IPS-15b (cell line): ENCODE results near the gene ITPA.

ENCODE experiments used
- H3K27me3 ChIP-seq: one replicate; pipeline ENCODE4 v1.6.1; 2013; ENCODE audit warnings: low read length; ENCODE audit not compliant: control insufficient read depth, insufficient read depth
- H3K36me3 ChIP-seq: one replicate; pipeline ENCODE4 v1.6.1; 2013; ENCODE audit warnings: low read length; ENCODE audit not compliant: control insufficient read depth, insufficient read depth
- H3K4me1 ChIP-seq: one replicate; pipeline ENCODE4 v1.6.1; 2013; ENCODE audit warnings: mild to moderate bottlenecking, low read length; ENCODE audit not compliant: control insufficient read depth, insufficient read depth
- H3K4me3 ChIP-seq: one replicate; pipeline ENCODE4 v1.5.1; 2013; ENCODE audit warnings: low read depth, low read length
- H3K9ac ChIP-seq: one replicate; pipeline ENCODE4 v1.6.1; 2013; ENCODE audit warnings: low read depth, mild to moderate bottlenecking, low read length
- H3K9me3 ChIP-seq: one replicate; pipeline ENCODE4 v1.6.1; 2013; ENCODE audit warnings: mild to moderate bottlenecking, low read length; ENCODE audit not compliant: control insufficient read depth, insufficient read depth

The ITPA gene

DNA sequence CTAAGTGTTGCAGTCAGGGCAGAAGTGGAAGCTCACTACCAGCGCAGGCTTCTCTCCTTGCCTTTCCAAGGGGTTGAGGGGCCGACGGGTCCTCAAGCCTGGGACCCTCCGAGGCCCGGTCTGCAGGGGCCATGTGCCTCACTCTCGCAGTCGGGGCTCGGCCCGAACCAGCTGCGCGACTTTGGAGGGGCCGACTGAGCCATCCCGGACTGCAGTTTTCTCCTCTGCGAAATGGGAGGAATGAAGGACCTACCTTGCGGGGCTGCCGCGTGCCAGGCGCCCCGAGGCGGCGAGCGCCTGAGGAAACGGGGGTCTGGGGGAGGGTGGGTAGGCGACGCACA is 41.6 kb upstream of the ITPA start:
- H3K4me1 ChIP-seq: peaks cover 23% of the 10 kb centered on the region
- H3K36me3 ChIP-seq: peaks cover 3% of the 10 kb centered on the region
- H3K27me3 ChIP-seq: peaks cover 9% of the 10 kb centered on the region
- no peaks in the 10 kb centered on the region for H3K9me3 ChIP-seq
- peak overlapping the region; percentile 39 for H3K4me3 ChIP-seq
- H3K9ac ChIP-seq: peak overlapping the region; percentile 50

DNA sequence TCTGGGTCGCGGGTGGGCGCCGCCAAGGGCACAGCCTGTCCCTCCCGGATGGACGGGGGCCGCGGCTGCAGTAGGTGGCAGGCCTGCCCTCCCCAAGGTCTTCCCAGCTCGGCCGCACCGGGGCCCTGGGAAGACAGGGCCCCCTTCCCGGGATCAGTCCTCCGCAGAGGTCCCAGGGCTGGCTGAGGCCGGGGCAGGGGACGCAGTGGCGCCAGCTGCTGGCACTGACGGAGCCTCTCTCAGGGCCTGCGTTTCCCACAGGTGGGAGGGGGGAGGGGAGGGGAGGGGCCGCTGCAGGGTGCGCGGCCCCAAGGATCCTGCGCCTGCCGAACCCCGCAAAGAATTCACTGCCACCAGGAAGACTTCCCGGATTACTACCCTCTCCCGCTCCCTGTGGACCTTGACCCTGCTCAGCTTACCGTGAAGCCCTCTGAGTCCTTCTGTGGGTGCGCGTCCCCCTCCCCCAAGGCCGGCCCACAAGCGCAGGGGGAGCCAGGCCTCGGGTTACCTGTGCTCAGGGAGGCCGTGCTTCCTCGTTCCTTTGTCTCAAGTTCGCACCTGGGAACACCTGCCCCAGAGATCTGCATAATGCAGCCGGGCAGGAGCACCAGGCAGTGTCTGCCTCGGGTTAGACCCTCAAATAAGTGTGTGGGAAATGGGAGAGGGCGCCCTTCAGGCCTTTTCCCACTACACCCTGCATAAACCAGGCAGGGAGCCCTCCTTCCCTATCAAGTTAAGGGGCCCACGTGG is 41.0 kb upstream of the ITPA start:
- peaks cover 23% of the 10 kb centered on the region for H3K4me1 ChIP-seq
- peak overlapping the region; percentile 50 for H3K9ac ChIP-seq
- H3K36me3 ChIP-seq: peaks cover 3% of the 10 kb centered on the region
- peaks cover 9% of the 10 kb centered on the region for H3K27me3 ChIP-seq
- no peaks in the 10 kb centered on the region for H3K9me3 ChIP-seq
- H3K4me3 ChIP-seq: peak overlapping the region; percentile 39

DNA sequence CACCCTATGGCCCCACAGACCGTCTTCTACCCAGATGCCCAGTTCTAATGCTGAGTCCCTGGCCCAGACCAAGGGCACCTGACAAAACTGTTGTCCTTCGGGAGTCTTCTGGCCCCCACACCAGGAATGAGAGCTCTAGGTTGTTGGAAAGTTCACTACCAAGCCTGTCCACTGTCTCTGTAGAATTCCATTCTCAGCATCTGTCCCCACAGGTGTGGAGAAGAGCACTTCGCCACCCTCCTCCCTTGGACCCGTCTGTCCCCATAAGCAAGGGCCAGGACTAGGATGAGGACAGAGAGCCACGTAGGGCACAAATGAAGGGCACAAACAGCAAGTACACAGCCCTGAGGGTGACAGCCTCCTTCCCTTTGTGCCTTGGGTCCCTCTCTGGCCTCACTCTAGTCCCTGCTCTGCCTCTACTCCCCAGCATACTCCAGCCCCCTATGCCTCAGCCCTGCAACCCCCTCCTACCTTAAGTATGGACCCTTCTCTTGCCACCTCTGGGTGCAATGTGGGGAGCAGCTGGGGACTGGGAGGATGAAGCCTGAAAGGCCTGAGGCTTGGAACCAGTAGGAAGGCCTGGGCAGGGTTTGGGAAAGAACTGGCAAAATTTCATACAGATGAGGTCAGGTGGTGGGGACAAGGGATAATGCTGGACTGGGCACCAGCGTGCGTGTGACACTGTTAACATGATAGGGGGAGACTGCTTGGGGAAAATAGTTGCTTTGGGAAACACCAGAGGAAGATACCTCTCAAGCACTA is 40.3 kb upstream of the ITPA start:
- no peaks in the 10 kb centered on the region for H3K9me3 ChIP-seq
- H3K9ac ChIP-seq: peak overlapping the region; percentile 9
- H3K27me3 ChIP-seq: peaks cover 9% of the 10 kb centered on the region
- peaks cover 23% of the 10 kb centered on the region for H3K4me1 ChIP-seq
- peak overlapping the region; percentile 39 for H3K4me3 ChIP-seq
- peaks cover 3% of the 10 kb centered on the region for H3K36me3 ChIP-seq

DNA sequence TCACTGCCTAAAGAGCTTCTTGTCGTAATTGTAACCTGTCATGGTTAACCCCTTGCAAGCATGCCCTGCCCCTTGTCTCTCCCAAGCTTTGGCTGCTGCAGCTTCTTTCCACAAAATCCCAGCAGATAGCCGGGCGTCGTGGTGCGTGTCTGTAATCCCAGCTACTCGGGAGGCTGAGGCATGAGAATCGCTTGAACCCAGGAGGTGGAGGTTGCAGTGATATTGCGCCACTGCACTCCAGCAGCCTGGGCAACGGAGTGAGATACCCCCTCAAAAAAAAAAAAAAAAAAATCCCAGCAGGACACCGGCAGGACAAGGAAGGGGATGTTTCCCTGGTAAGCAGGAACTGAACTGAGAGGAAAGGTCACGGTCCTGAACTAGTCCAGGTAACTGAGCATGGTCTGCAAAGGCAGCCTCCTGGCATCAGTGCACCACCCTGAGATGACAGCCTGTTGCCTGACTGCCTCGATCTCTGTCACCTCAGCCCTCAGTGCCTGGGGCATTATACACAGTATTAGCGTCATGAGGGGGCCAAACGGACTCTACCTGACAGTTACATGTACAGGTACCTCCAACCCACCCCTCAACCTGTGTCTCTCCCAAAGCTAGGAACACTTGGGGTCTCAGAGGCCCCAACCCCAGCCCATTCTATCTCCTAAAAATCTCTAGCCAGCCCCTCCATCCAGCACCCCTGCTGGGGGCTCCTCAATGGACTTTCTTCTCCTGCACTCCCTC is 37.7 kb upstream of the ITPA start:
- H3K27me3 ChIP-seq: peaks cover 9% of the 10 kb centered on the region

DNA sequence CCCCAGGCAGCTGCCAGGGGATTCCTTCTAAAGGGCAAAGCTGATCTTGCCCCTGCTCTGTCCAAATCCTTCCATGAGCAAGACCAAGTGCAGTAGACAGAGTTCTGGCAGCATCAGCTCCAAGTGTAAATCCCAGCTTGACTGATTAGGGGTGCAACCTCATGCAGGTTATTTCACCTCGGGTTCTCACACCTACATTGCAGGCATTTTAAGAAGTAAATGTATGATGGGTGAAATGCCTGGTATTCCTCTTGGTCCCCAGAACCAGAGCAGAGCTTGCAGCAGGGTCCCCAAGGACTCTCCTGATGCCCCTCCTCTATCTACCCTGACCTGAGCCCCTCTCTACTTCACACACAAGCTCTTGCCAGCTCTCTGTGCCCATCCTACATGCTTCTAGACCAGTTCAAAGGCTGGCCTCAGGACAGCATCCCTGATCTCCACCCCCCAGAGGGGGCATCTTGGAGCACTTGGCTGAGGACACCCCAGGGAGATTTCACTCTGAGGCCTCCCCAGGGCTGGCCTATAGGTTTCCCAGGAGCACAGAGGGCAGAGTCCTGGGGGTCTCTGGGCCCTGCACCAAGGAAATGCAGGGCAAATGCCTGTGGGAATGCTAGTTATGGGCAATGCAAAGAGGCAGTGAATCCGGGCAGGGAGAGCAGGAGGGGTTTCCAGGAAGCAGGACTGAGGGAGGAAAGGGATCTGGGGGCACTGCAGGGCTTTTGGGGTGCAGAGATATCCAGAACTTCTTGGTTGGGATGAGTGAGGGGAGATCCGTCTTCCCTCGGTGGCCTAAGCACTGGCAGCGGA is 37.0 kb upstream of the ITPA start:
- Histone ChIP-seq H3K27me3 (peaks cover 8% of the 10 kb centered on the region), H3K4me1 (peaks cover 27% of the 10 kb centered on the region), H3K36me3 (no peaks in the 10 kb centered on the region), H3K9ac (peak overlapping the region; percentile 26), H3K9me3 (no peaks in the 10 kb centered on the region), H3K4me3 (peak overlapping the region; percentile 83)

More for the DNA sequence above, 37.7 kb upstream of the ITPA start:
- Histone ChIP-seq H3K9ac (no peak overlapping the region), H3K4me1 (peaks cover 27% of the 10 kb centered on the region), H3K4me3 (peak overlapping the region; percentile 4), H3K9me3 (no peaks in the 10 kb centered on the region), H3K36me3 (no peaks in the 10 kb centered on the region)

DNA sequence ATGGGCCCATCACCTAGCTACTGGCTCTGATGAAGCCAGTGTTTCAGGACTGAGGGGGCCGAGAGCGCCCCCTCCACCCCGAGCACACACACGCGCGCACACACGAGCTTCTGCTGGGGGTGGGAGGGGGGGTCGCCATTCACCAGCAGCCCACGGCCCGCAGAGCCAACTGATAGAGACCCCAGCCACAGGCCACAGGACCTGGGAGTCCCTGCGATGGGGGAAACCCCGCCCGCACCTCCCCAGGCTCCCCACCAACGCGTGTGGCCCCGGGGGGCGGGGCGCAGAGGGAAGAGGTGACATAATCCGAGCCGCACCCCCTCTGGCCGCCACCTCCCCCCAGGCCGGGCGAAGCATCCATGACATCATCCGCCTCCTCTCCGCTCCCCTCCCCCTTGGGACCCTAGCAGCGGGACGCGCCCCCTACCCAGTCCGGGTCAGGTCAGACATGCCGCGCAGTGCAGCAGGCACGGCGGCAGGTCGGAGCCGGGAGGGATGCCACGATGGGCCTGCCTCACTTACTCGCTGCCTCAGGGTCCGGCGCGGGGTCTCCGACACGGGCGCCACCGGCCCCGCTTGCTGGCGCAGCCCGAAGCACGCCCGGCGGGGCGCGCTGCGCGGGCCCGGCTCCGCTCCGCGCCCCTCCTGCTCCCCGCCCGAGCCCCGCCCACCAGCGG is 36.2 kb upstream of the ITPA start, which contains the start of gene LZTS3:
Gene LZTS3, minus strand, starts transcription at position 617 of the 677 bp plus-strand sequence. CDS start 6,386 bp downstream, outside the sequence.
- H3K4me3 ChIP-seq: peak within 1 kb of the TSS; percentile 83
- H3K27me3 ChIP-seq: peaks cover 5% of the 10 kb centered on the region
- H3K4me1 ChIP-seq: peaks cover 22% of the 10 kb centered on the region

DNA sequence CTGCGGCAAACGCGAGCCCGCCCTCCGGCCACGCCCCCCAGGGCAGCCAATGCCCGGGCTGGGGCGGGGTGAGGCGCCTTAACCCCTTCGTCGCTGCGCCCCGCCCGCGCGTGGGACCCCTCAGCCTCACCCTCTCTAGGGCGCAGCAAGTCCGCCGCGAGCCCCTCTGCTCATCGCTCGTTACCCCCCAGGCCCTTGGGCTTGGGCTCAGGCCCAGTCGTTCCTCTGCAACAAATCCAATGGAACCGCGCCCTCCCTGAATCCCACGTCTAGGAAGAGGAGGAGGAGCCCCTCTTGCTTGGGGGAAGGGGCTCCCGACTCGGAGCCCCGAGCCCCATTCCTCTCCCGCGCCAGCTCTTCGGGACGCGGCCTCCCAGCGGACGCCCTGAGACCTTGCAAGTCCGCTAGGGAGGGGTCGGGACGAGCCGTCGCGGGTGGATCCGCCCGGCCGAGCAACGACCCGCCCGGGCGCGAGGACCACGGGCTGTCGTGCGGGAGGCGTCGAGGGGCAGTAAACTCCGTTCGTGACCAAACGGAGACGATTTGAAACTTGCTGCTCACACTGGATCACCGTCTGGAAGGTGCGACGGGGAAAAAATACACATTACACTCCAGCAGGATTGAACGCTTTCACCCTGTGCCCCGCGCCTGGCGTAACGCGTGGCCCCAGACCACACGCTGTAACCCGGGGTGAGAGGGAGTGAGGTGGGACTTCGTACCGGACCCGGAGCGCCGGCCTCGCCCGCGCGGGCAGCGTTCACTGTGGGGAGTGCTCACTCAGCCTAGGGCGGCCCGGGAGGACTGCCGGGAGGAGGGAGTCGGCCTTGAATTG is 35.5 kb upstream of the ITPA start:
- H3K27me3 ChIP-seq: peaks cover 5% of the 10 kb centered on the region
- H3K4me1 ChIP-seq: peaks cover 20% of the 10 kb centered on the region
- H3K4me3 ChIP-seq: peak overlapping the region; percentile 83
- no peaks in the 10 kb centered on the region for H3K9me3 ChIP-seq
- peaks cover 3% of the 10 kb centered on the region for H3K36me3 ChIP-seq
- peak overlapping the region; percentile 63 for H3K9ac ChIP-seq

More for the DNA sequence above, 36.2 kb upstream of the ITPA start, which contains the start of gene LZTS3:
- peaks cover 1% of the 10 kb centered on the region for H3K36me3 ChIP-seq
- H3K9ac ChIP-seq: peak within 1 kb of the TSS; percentile 63
- H3K9me3 ChIP-seq: no peaks in the 10 kb centered on the region

DNA sequence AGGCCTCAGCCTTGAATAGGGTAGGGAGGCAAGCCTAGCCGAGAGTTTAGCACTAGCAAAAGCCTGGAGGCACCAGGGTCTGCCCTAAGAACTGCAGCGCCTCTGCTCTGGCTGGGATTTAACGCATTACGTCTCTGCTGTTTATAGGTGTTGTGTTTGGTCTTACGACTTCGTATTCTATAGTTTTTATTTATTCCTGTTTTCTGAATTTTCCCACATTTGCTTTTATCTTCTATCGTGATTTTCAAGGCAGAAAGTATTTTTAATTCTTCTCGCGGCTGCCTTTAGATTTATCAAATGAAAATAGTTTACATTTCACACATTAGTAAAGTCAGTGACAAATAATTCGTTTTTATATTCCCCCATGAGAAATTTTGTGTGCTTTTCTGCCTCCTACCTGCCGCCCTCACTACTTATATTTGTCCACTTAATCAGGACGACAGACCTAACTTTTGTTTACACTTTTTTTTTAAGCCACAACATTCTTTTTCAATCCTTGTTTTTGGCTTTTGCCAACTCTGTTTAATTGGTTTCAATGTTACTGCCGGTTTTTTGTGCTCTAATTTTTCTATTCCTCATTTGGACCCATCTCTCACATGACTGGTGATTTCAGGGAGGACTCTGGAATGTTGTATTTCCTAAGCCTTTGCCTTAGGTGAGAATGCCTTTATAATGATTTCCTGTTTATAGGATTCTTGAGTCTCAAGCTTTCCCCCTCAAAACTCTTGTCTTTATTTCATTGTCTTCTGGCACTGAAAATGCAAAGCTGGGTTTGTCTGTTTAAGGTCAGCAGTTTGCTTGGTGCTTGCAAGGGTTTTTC is 34.6 kb upstream of the ITPA start:
- Histone ChIP-seq H3K9me3 (no peaks in the 10 kb centered on the region), H3K9ac (peak overlapping the region; percentile 63)

DNA sequence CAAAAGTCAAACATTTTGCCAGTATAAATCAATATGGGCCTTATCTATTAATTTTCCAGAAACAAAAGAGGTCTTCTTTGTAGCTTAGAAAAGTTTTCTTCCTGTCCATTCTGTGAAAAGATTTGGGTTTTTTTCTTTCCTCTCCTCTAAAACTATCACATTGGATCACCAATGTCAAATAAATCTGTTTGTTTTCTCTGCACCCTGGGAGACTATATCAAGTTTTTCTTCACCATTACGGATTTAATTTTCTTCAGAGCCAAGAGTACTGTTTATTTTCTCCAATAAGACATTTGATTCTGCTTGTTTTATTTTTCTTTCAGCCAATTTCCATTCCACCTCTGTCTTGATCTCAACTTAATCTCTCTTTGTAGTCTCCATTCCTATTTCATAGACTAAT is 34.0 kb upstream of the ITPA start:
- Histone ChIP-seq H3K36me3 (peaks cover 3% of the 10 kb centered on the region), H3K9ac (no peak overlapping the region), H3K27me3 (no peaks in the 10 kb centered on the region), H3K4me1 (peaks cover 15% of the 10 kb centered on the region), H3K9me3 (no peaks in the 10 kb centered on the region), H3K4me3 (peak overlapping the region; percentile 83)

More for the DNA sequence above, 34.6 kb upstream of the ITPA start:
- H3K4me1 ChIP-seq: peaks cover 15% of the 10 kb centered on the region
- peak overlapping the region; percentile 83 for H3K4me3 ChIP-seq
- no peaks in the 10 kb centered on the region for H3K27me3 ChIP-seq
- H3K36me3 ChIP-seq: peaks cover 3% of the 10 kb centered on the region
